ENCODE measurements around the gene NR3C2. TPM values are rescaled to one million over a fixed set of nuclear protein-coding genes. Genes with fewer than 3 reads are reported as not detected.

Gene NR3C2
- total and polyA plus RNA-seq, 10 of the 15 experiments (the other 5 are each of a cell fraction or from before 2014, with no cell fraction given) = 0.05 to 0.11 (median 0.08) TPM; not detected in 4

- TF ChIP-seq, protein P1, sequence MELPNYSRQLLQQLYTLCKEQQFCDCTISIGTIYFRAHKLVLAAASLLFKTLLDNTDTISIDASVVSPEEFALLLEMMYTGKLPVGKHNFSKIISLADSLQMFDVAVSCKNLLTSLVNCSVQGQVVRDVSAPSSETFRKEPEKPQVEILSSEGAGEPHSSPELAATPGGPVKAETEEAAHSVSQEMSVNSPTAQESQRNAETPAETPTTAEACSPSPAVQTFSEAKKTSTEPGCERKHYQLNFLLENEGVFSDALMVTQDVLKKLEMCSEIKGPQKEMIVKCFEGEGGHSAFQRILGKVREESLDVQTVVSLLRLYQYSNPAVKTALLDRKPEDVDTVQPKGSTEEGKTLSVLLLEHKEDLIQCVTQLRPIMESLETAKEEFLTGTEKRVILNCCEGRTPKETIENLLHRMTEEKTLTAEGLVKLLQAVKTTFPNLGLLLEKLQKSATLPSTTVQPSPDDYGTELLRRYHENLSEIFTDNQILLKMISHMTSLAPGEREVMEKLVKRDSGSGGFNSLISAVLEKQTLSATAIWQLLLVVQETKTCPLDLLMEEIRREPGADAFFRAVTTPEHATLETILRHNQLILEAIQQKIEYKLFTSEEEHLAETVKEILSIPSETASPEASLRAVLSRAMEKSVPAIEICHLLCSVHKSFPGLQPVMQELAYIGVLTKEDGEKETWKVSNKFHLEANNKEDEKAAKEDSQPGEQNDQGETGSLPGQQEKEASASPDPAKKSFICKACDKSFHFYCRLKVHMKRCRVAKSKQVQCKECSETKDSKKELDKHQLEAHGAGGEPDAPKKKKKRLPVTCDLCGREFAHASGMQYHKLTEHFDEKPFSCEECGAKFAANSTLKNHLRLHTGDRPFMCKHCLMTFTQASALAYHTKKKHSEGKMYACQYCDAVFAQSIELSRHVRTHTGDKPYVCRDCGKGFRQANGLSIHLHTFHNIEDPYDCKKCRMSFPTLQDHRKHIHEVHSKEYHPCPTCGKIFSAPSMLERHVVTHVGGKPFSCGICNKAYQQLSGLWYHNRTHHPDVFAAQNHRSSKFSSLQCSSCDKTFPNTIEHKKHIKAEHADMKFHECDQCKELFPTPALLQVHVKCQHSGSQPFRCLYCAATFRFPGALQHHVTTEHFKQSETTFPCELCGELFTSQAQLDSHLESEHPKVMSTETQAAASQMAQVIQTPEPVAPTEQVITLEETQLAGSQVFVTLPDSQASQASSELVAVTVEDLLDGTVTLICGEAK (IDR thresholded peaks at IDR 0.05; ENCODE audit: borderline replicate concordance) = no peak
- TF ChIP-seq SMAD5 (IDR thresholded peaks at IDR 0.05; ENCODE audit: low read depth) (no peak), NFYB (IDR thresholded peaks at IDR 0.05; ENCODE audit: insufficient read depth, low read depth, low read length) (no peak), CBX3 (IDR thresholded peaks at IDR 0.05; ENCODE audit: borderline replicate concordance, low read depth) (no peak)
Measured at GRCh38 chr4:148438047-148438446, 4.2 kb downstream of the NR3C2 start (continued).

- H3K9me3 ChIP-seq (replicated peaks; ENCODE audit: control insufficient read depth, insufficient read depth, low read length) = no peaks in the 10 kb centered on the region
- H3K27ac ChIP-seq (ENCODE audit: control insufficient read depth, insufficient read depth) = no peak overlapping the region
- H3K4me3 ChIP-seq = no peak overlapping the region
- TF ChIP-seq KDM1A (IDR thresholded peaks at IDR 0.05; ENCODE audit: borderline replicate concordance) (no peak), GATAD2B (conservative IDR thresholded peaks at IDR 0.05; ENCODE audit: low read depth) (no peak), IKZF1 (conservative IDR thresholded peaks at IDR 0.05) (no peak), SMAD1 (IDR thresholded peaks at IDR 0.05; ENCODE audit: low read depth, partially characterized antibody) (no peak), CREB1 (IDR thresholded peaks at IDR 0.05; ENCODE audit: low read depth) (no peak), MTA3 (IDR thresholded peaks at IDR 0.05; ENCODE audit: borderline replicate concordance, low read length) (no peak), YY1 (IDR thresholded peaks at IDR 0.05; ENCODE audit: low read depth, low read length) (no peak), EGR1 (IDR thresholded peaks at IDR 0.05; ENCODE audit: borderline replicate concordance in 1 of 2, low read depth in 2 of 2, low read length in 2 of 2) (no peak), E2F4 (IDR thresholded peaks at IDR 0.05; ENCODE audit: low read depth, low read length) (no peak), SPI1 (IDR thresholded peaks at IDR 0.05; ENCODE audit: borderline replicate concordance, insufficient read depth, low read depth, low read length) (no peak), POLR2AphosphoS5 (IDR thresholded peaks at IDR 0.05; ENCODE audit: low read length) (no peak), HCFC1 (IDR thresholded peaks at IDR 0.05; ENCODE audit: low read length) (no peak), SP1 (IDR thresholded peaks at IDR 0.05; ENCODE audit: low read depth, low read length) (no peak), USF1 (IDR thresholded peaks at IDR 0.05; ENCODE audit: borderline replicate concordance, extremely low read length, insufficient read depth, low read depth, low read length) (no peak)
- no TSS peak for BruUV-seq (replicated peaks)
- peaks cover 0 to 11% of the 10 kb centered on the region in 2 experiments; a peak in 3 of 4 replicates for H3K27me3 ChIP-seq (replicated peaks in 1 of 2; ENCODE audit: control insufficient read depth in 2 of 2, insufficient read depth in 2 of 2, low read length in 1 of 2)
- WGBS (ENCODE audit: insufficient coverage, insufficient replicate concordance, low lambda C conversion rate, missing lambda C conversion rate) = 0% methylated on average over 2 of the region's 2 CpGs
- FAIRE-seq = no peak
- ChIA-PET SMC1A (ENCODE audit: uncharacterized antibody, unreplicated experiment) (no interaction called here), CTCF (no interaction called here), RAD21 (ENCODE audit: unreplicated experiment) (no interaction called here), POLR2A (no interaction called here)
- H3K9ac ChIP-seq (ENCODE audit: control insufficient read depth, insufficient read depth, low read length) = no peak overlapping the region
- intact Hi-C loops (cut with micrococcal nuclease; ENCODE audit: unreplicated experiment) (no loop called here), in situ Hi-C loops (cut with MboI) (no loop called here)
- no peaks in the 10 kb centered on the region for H3K36me3 ChIP-seq (ENCODE audit: control insufficient read depth in 2 of 2, insufficient read depth in 2 of 2, low read length in 1 of 2)
- no peak overlapping the region for H3K4me2 ChIP-seq (ENCODE audit: control insufficient read depth, insufficient read depth)
- H4K20me1 ChIP-seq (ENCODE audit: control insufficient read depth, insufficient read depth) = no peaks in the 10 kb centered on the region
- H3K4me1 ChIP-seq (ENCODE audit: control insufficient read depth, insufficient read depth, low read length) = no peaks in the 10 kb centered on the region; the same call in 1 of the 2 replicates
- no peak for DNase-seq (ENCODE audit: low read depth, low spot score)
- ATAC-seq = no peak
- H2AFZ ChIP-seq (ENCODE audit: control insufficient read depth, low read depth, low read length) = no peak overlapping the region
- no peaks in the 10 kb centered on the region for H3K79me2 ChIP-seq (ENCODE audit: control insufficient read depth, insufficient read depth, low read length)
Measured at GRCh38 chr4:148437439-148437838, 4.8 kb downstream of the NR3C2 start.
